HG02885 (cell line): ENCODE measurements around the gene PNPLA5.
"Not testable (repeated sequence)": the region's sequence is repeated elsewhere in the genome, so short reads cannot be mapped to it uniquely, and the experiment has no call there.

Source experiments
- ATAC-seq: cut with Tn5 transposase; IDR thresholded peaks from one replicate; pipeline ENCODE4 v1.9.1; 2021; ENCODE audit warnings: mild to moderate bottlenecking; ENCODE audit not compliant: unreplicated experiment, poor library complexity

The PNPLA5 gene

GRCh38 chr22:43891360-43892182 is at the start of gene PNPLA5:
Gene PNPLA5, minus strand, starts transcription at chr22:43892013. Its CDS starts 133 bp downstream, at chr22:43891880.
- ATAC-seq = no peak

- ATAC-seq = no peak
Observed at GRCh38 chr22:43941449-43941848, 49.6 kb upstream of the PNPLA5 start.

GRCh38 chr22:43931771-43932170 is 40.0 kb upstream of the PNPLA5 start:
- no peak for ATAC-seq

GRCh38 chr22:43928908-43929307 is 37.1 kb upstream of the PNPLA5 start:
- ATAC-seq = no peak

GRCh38 chr22:43928468-43928867 is 36.7 kb upstream of the PNPLA5 start:
- ATAC-seq = no peak

- no peak for ATAC-seq
Observed at GRCh38 chr22:43926349-43926710, 34.5 kb upstream of the PNPLA5 start.

- no peak for ATAC-seq
Observed at GRCh38 chr22:43925433-43926348, 33.9 kb upstream of the PNPLA5 start.

GRCh38 chr22:43924877-43925276 is 33.1 kb upstream of the PNPLA5 start:
- ATAC-seq = no peak

GRCh38 chr22:43923631-43924464 is 32.0 kb upstream of the PNPLA5 start, which contains the start of gene PNPLA3:
Gene PNPLA3, plus strand, starts transcription at chr22:43923805. Its CDS starts 107 bp downstream, at chr22:43923912.
- ATAC-seq = no peak

- ATAC-seq = no peak
Observed at GRCh38 chr22:43923191-43923590, 31.4 kb upstream of the PNPLA5 start.

- ATAC-seq = no peak
Observed at GRCh38 chr22:43922123-43922522, 30.3 kb upstream of the PNPLA5 start.

- no peak for ATAC-seq
Observed at GRCh38 chr22:43921370-43921769, 29.6 kb upstream of the PNPLA5 start.

- no peak for ATAC-seq
Observed at GRCh38 chr22:43919106-43919973, 27.5 kb upstream of the PNPLA5 start.

- ATAC-seq = no peak
Observed at GRCh38 chr22:43917521-43917920, 25.7 kb upstream of the PNPLA5 start.

- no peak for ATAC-seq
Observed at GRCh38 chr22:43911351-43911750, 19.5 kb upstream of the PNPLA5 start.

- ATAC-seq = no peak
Observed at GRCh38 chr22:43910178-43910695, 18.4 kb upstream of the PNPLA5 start.

GRCh38 chr22:43909708-43910107 is 17.9 kb upstream of the PNPLA5 start:
- ATAC-seq = no peak

- ATAC-seq = no peak
Observed at GRCh38 chr22:43905681-43906080, 13.9 kb upstream of the PNPLA5 start.

GRCh38 chr22:43904412-43904811 is 12.6 kb upstream of the PNPLA5 start:
- ATAC-seq = not testable (repeated sequence)
